MM.1S (cell line): ENCODE measurements around the gene TLCD5.

Experiments
- EZH2 ChIP-seq: fragments of 300-600 bp; sonication (generic); optimal IDR thresholded peaks from 2 replicates; pipeline ENCODE3; 2017; ENCODE audit warnings: low read depth, mild to moderate bottlenecking, antibody characterized with exemption, low read length, mixed read lengths
- EZH2phosphoT487 ChIP-seq: fragments of 300-600 bp; sonication (generic); IDR thresholded peaks from 2 replicates; pipeline ENCODE4 v1.6.1; 2018; ENCODE audit warnings: antibody characterized with exemption, low read length
- TF ChIP-seq, protein P1 (sequence below): fragments of 300-600 bp; sonication (generic); IDR thresholded peaks from 2 replicates; pipeline ENCODE4 v1.5.1; 2016; ENCODE audit warnings: antibody characterized with exemption, low read length, mixed read lengths

GRCh38 chr11:120279502-120279901 lies 45.6 kb upstream of the TLCD5 start:
- TF ChIP-seq, protein P1, sequence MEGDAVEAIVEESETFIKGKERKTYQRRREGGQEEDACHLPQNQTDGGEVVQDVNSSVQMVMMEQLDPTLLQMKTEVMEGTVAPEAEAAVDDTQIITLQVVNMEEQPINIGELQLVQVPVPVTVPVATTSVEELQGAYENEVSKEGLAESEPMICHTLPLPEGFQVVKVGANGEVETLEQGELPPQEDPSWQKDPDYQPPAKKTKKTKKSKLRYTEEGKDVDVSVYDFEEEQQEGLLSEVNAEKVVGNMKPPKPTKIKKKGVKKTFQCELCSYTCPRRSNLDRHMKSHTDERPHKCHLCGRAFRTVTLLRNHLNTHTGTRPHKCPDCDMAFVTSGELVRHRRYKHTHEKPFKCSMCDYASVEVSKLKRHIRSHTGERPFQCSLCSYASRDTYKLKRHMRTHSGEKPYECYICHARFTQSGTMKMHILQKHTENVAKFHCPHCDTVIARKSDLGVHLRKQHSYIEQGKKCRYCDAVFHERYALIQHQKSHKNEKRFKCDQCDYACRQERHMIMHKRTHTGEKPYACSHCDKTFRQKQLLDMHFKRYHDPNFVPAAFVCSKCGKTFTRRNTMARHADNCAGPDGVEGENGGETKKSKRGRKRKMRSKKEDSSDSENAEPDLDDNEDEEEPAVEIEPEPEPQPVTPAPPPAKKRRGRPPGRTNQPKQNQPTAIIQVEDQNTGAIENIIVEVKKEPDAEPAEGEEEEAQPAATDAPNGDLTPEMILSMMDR = no peak
- TF ChIP-seq EZH2 = no peak
- TF ChIP-seq EZH2phosphoT487 = no peak
